Esophagus muscularis mucosa (tissue), 4 donors: ENCODE data around the gene CEP85. TPM values are rescaled to one million over a fixed set of nuclear protein-coding genes. Genes with fewer than 3 reads are reported as not detected.
"Not testable (repeated sequence)": the region's sequence is repeated elsewhere in the genome, so short reads cannot be mapped to it uniquely, and the experiment has no call there.

Source experiments
- DNase-seq: peaks from one replicate; pipeline ENCODE4 v3.0.0-alpha.2; 2017; ENCODE audit errors: extremely low spot score
- H3K27ac ChIP-seq, 4 donors: fragments of 200-600 bp; sonication (generic); replicated peaks in 1 of 4; 1 replicate in 3 of 4; 2 replicates in 1 of 4; pipeline ENCODE4 v1.5.1; 2016 to 2019; ENCODE audit warnings: mild to moderate bottlenecking in 1 of 4
- H3K27me3 ChIP-seq, 4 donors: fragments of 200-600 bp; sonication (generic); one replicate each; pipeline versions ENCODE4 v1.5.1 to v1.6.0; 2016 to 2019
- H3K36me3 ChIP-seq, 4 donors: fragments of 200-600 bp; sonication (generic); one replicate each; pipeline ENCODE4 v1.5.1; 2016 to 2019
- H3K4me1 ChIP-seq, 4 donors: fragments of 200-600 bp; sonication (generic); one replicate each; pipeline ENCODE4 v1.5.1; 2016 to 2019
- H3K4me3 ChIP-seq, 4 donors: fragments of 200-600 bp; sonication (generic); 1 replicate in 2 of 4; 2 replicates in 2 of 4; pipeline ENCODE4 v1.5.1; 2016 to 2019; ENCODE audit warnings: mild to moderate bottlenecking in 4 of 4, moderate library complexity in 1 of 4
- H3K9me3 ChIP-seq, 4 donors: fragments of 200-600 bp; sonication (generic); 1 replicate in 3 of 4; 2 replicates in 1 of 4; pipeline ENCODE4 v1.5.1; 2016 to 2019
- EP300 ChIP-seq: sonication (generic); formaldehyde crosslinking; IDR thresholded peaks from one replicate; pipeline ENCODE4 v1.6.1; 2017; ENCODE audit warnings: antibody characterized with exemption
- POLR2A ChIP-seq: fragments of 450-650 bp; IDR thresholded peaks from one replicate; pipeline ENCODE4 v1.6.1; 2017; ENCODE audit warnings: antibody characterized with exemption, moderate library complexity, mild to moderate bottlenecking, low read depth
- POLR2AphosphoS5 ChIP-seq, 2 donors: sonication (generic); formaldehyde crosslinking; IDR thresholded peaks; one replicate each; pipeline ENCODE4 v1.6.1; 2017; ENCODE audit warnings: antibody characterized with exemption in 2 of 2
- WGBS: methylation state at CpG from one replicate; pipeline ENCODE4 v1.1.5; 2018; 5-methylcytosine and 5-hydroxymethylcytosine counted together
- intact Hi-C: fragments of 100-400 bp; cut with DNase I; formaldehyde crosslinking; loops from one replicate; pipeline ENCODE4 v1.15.1; 2023
- total RNA-seq, 4 donors: library from RNA; depleted of rRNA; stranded (reverse); fragments of >200 nt; gene quantifications; one replicate each; pipeline versions ENCODE4 v1.1.0 to v1.2.1, GENCODE V29; 2016
- TF ChIP-seq, protein P1 (sequence below), 3 experiments: fragments of 200-600 bp in 2 of 3; fragments of 450-650 bp in 1 of 3; sonication (generic) in 2 of 3; IDR thresholded peaks; one replicate each; pipeline ENCODE4 v1.5.1; 2017 to 2019; ENCODE audit warnings: antibody characterized with exemption in 3 of 3, mild to moderate bottlenecking in 2 of 3, moderate library complexity in 1 of 3

CEP85 gene
- total RNA-seq, 4 donors from 2014 or later, result 3.0 to 6.3 (median 4.8) TPM

DNA sequence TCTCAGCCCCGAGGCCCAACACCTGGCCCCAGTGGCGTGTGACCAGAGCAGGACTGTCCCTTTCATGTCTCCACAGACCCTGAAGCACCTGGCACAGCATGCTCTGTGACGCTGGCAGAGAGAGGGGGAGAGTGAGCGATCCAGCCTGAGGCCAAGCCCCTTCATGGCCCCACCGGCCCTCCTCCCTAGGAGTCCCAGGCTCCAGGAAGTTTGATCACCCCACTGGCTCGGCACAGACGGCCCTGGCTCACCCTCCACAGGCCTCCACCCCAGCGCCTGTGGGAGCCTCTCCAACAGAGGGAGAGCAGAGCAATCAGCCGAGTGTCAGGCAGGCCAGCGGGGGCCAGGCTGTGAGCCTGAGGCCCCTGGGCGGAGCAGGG, 56.9 kb downstream of the CEP85 start:
- H3K4me1 ChIP-seq, result peaks cover 12 to 52% (median 47%) of the 10 kb centered on the region in 4 donors
- peak overlapping the region; percentile 49 to 62 (median 55) for H3K27ac ChIP-seq
- H3K36me3 ChIP-seq, result peaks cover 0 to 10% (median 0%) of the 10 kb centered on the region in 4 donors
- TF ChIP-seq EP300, result no peak
- 60% methylated on average over 9 of the region's 11 CpGs for WGBS
- no peaks in the 10 kb centered on the region for H3K27me3 ChIP-seq
- H3K9me3 ChIP-seq, result no peaks in the 10 kb centered on the region
- H3K4me3 ChIP-seq, result no peak overlapping the region
- DNase-seq, result no peak
- intact Hi-C loops, result no loop called here

DNA sequence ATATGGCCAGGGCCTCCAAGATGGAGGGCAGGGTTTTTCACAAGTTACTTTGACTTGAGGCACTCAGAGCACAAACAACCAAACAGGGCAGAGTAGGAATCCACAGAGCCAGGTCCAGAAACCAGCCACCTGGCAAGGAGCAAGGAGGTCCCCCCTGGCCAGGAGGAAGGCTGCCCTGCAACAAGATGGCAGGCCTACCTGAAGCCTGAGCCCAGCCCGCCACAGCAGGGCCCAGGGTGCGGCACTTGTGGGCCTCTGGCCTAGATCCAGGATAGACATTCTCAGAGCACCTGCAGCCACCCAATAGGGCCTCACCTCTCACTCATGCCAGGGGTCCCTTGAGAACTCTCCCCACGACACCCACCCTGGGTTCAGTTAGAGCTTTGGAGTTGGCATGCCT, 57.4 kb downstream of the CEP85 start:
- no peaks in the 10 kb centered on the region for H3K27me3 ChIP-seq
- WGBS, result 87% methylated on average over 3 of the region's 3 CpGs
- no peaks in the 10 kb centered on the region for H3K9me3 ChIP-seq
- H3K4me1 ChIP-seq, result peaks cover 11 to 46% (median 42%) of the 10 kb centered on the region in 4 donors
- intact Hi-C loops, result no loop called here
- H3K27ac ChIP-seq, result peak overlapping the region; percentile 49 to 62 (median 55)
- no peak for DNase-seq
- H3K4me3 ChIP-seq, result no peak overlapping the region
- peaks cover 0 to 15% (median 1%) of the 10 kb centered on the region in 4 donors for H3K36me3 ChIP-seq
- TF ChIP-seq, protein P1, sequence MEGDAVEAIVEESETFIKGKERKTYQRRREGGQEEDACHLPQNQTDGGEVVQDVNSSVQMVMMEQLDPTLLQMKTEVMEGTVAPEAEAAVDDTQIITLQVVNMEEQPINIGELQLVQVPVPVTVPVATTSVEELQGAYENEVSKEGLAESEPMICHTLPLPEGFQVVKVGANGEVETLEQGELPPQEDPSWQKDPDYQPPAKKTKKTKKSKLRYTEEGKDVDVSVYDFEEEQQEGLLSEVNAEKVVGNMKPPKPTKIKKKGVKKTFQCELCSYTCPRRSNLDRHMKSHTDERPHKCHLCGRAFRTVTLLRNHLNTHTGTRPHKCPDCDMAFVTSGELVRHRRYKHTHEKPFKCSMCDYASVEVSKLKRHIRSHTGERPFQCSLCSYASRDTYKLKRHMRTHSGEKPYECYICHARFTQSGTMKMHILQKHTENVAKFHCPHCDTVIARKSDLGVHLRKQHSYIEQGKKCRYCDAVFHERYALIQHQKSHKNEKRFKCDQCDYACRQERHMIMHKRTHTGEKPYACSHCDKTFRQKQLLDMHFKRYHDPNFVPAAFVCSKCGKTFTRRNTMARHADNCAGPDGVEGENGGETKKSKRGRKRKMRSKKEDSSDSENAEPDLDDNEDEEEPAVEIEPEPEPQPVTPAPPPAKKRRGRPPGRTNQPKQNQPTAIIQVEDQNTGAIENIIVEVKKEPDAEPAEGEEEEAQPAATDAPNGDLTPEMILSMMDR (IDR thresholded peaks at IDR 0.05), result no peak
- no peak for TF ChIP-seq POLR2AphosphoS5 (IDR thresholded peaks at IDR 0.05)

DNA sequence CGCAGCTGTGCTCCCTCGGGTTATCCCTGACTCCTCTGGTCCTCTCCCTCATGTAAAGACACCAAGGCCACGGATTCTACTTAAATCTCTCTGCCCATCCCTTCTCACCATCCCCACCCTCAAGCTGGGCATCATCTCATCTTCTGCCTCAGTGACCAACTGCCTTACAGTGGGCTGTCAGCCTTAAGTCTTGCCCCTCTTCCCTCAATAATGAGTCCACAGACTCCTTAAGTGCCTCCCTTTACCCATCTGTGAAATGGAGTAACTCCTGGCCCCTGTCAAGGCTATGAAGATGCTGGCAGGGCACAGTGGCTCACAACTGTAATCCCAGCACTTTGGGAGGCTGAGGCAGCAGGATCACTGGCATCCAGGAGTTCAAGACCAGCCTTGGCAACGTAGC, 57.9 kb downstream of the CEP85 start:
- TF ChIP-seq POLR2A (no peak), EP300 (no peak), POLR2AphosphoS5 (IDR thresholded peaks at IDR 0.05) (no peak)
- TF ChIP-seq, protein P1 (IDR thresholded peaks at IDR 0.05), result no peak

DNA sequence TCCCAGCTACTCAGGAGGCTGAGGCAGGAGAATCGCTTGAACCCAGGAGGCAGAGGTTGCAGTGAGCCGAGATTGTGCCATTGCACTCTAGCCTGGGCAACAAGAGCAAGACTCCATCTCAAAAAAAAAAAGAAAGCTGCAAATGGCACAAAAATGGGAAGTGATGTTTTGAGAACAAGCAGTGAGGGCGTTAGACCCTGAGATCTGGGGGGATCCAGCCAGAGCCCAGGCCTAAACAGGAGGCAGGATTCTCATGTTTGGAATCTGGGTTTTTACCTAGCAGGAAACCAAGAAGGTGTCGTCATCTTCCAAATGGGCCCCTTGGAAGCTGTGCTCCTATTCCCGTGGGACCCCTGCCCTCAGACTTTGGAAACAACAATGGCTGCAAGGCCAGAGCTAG, 58.7 kb downstream of the CEP85 start:
- H3K27ac ChIP-seq, H3K27me3 ChIP-seq, H3K4me3 ChIP-seq, intact Hi-C loops, H3K9me3 ChIP-seq, DNase-seq: not testable (repeated sequence)
- H3K4me1 ChIP-seq, result peaks cover 4 to 34% (median 32%) of the 10 kb centered on the region in 4 donors
- peaks cover 7 to 26% (median 8%) of the 10 kb centered on the region in 4 donors for H3K36me3 ChIP-seq
- WGBS, result 76% methylated on average over 5 of the region's 5 CpGs

More for the DNA sequence above, 57.9 kb downstream of the CEP85 start:
- no peaks in the 10 kb centered on the region for H3K9me3 ChIP-seq
- H3K4me1 ChIP-seq, result peaks cover 9 to 41% (median 39%) of the 10 kb centered on the region in 4 donors
- H3K27ac ChIP-seq, result no peak overlapping the region
- H3K27me3 ChIP-seq, result no peaks in the 10 kb centered on the region
- H3K36me3 ChIP-seq, result peaks cover 0 to 20% (median 6%) of the 10 kb centered on the region in 4 donors
- WGBS, result 93% methylated on average over 4 of the region's 4 CpGs
- intact Hi-C loops, result no loop called here
- H3K4me3 ChIP-seq, result no peak overlapping the region
- DNase-seq, result no peak

DNA sequence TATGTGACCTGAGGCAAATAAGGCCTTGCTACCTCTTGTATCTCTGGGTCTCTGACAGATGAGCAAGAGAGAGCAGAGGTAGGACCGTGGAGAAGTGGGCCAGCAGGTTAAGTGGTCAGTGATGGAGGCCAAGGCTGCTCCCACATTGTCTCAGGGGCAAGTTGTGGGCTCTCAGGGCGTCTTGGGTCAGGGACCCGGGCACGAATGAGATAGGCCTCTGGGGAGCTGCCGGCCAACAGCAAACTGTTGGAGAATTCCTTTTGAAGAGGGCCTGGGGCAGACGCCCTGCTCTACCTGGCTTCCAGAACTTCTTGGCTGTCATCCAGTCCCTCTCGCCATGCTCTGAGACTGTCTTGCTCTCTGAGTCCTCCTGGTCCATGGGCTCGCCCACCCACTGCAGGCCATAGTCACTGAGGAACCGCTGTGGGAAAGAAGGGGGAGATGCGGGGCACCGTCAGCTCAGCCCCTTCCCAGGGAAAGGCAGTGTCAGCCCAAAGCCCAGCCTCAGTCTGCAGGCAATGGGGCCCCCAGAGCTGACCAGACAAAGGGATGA, 60.0 kb downstream of the CEP85 start:
- H3K9me3 ChIP-seq, result no peaks in the 10 kb centered on the region
- no peak overlapping the region for H3K4me3 ChIP-seq
- WGBS, result 80% methylated on average over 7 of the region's 11 CpGs
- no peak for TF ChIP-seq EP300
- TF ChIP-seq POLR2AphosphoS5 (IDR thresholded peaks at IDR 0.05), result no peak
- TF ChIP-seq, protein P1 (IDR thresholded peaks at IDR 0.05), result no peak
- no peak for TF ChIP-seq POLR2A
- no peak for DNase-seq
- no peaks in the 10 kb centered on the region for H3K27me3 ChIP-seq
- peaks cover 3 to 23% (median 22%) of the 10 kb centered on the region in 4 donors for H3K4me1 ChIP-seq
- intact Hi-C loops, result no loop called here
- peaks cover 7 to 26% (median 8%) of the 10 kb centered on the region in 4 donors for H3K36me3 ChIP-seq
- no peak overlapping the region for H3K27ac ChIP-seq
